ENCODE results near the gene WNT6. TPM values are rescaled to one million over a fixed set of nuclear protein-coding genes. Genes with fewer than 3 reads are reported as not detected.
A peak's percentile ranks its signal among the peaks of the same experiment; 100 is the strongest.

The WNT6 gene
- total and polyA plus RNA-seq, 12 donors, result 0.06 to 2.2 (median 0.67) TPM; not detected in 2

DNA sequence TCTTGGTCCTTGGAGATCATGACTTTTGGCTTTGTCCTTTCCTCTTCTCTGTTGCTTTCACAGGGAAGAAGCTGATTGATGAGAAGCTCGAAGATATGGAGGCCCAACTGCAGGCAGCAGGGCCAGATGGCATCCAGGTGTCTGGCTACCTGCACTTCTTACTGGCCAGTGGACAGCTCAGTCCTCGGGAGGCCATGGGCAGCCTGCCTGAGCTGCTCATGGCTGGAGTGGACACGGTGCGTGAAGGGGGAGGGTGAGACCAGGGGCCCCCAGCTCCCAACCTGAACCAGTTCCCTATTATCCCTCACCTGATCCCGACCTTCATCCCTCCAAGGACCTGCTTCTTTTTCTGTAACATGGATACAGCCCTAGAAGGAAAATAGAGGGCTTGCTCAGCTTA lies 46.7 kb upstream of the WNT6 start:
- peaks cover 0 to 35% of the 10 kb centered on the region in 2 donors for H3K36me3 ChIP-seq (replicated peaks in 1 of 2)
- H3K9me3 ChIP-seq (replicated peaks in 1 of 3), result no peaks in the 10 kb centered on the region
- no peak overlapping the region for H3K4me3 ChIP-seq
- 89 to 95% (median 94%) methylated on average over 1 to 5 of the region's 5 CpGs for WGBS, 4 donors
- H3K27me3 ChIP-seq, result no peaks in the 10 kb centered on the region
- H3K4me1 ChIP-seq (replicated peaks in 1 of 2), result no peaks in the 10 kb centered on the region
- no peak for DNase-seq
- intact Hi-C loops (cut with DNase I), result no loop called here
- TF ChIP-seq, protein P1, sequence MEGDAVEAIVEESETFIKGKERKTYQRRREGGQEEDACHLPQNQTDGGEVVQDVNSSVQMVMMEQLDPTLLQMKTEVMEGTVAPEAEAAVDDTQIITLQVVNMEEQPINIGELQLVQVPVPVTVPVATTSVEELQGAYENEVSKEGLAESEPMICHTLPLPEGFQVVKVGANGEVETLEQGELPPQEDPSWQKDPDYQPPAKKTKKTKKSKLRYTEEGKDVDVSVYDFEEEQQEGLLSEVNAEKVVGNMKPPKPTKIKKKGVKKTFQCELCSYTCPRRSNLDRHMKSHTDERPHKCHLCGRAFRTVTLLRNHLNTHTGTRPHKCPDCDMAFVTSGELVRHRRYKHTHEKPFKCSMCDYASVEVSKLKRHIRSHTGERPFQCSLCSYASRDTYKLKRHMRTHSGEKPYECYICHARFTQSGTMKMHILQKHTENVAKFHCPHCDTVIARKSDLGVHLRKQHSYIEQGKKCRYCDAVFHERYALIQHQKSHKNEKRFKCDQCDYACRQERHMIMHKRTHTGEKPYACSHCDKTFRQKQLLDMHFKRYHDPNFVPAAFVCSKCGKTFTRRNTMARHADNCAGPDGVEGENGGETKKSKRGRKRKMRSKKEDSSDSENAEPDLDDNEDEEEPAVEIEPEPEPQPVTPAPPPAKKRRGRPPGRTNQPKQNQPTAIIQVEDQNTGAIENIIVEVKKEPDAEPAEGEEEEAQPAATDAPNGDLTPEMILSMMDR (IDR thresholded peaks at IDR 0.05), result no peak
- TF ChIP-seq POLR2A (IDR thresholded peaks at IDR 0.05), result no peak
- no peak overlapping the region for H3K27ac ChIP-seq

DNA sequence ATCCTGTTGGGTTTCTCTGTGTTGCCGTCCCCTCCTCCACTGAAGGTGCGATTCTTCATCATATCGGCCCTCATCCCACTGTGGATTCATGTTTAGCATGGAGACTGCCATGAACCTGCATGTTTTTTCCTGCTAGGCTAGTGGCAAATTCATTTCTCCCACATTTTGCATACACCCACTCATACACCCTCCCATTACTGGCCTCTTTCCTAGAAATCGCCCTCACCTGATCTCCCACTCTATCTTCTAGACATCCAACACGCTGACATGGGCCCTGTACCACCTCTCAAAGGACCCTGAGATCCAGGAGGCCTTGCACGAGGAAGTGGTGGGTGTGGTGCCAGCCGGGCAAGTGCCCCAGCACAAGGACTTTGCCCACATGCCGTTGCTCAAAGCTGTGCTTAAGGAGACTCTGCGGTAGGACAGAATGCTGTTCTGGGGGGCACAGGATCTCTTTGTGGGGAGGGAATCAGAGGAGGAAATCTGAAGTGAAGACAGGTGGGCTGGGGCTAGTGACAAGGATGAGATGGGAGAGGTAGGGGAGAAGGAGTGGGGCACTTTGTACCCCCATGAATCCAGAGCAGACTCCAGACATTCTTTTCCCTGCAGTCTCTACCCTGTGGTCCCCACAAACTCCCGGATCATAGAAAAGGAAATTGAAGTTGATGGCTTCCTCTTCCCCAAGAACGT lies 45.7 kb upstream of the WNT6 start:
- 86 to 93% (median 90%) methylated on average over 11 of the region's 11 CpGs for WGBS, 4 donors
- H3K27ac ChIP-seq, result no peak overlapping the region
- TF ChIP-seq, protein P1 (IDR thresholded peaks at IDR 0.05), result no peak
- no peak for TF ChIP-seq POLR2A (IDR thresholded peaks at IDR 0.05)
- H3K4me3 ChIP-seq, result no peak overlapping the region
- no peaks in the 10 kb centered on the region for H3K27me3 ChIP-seq
- no peak for DNase-seq
- intact Hi-C loops (cut with DNase I), result no loop called here
- peaks cover 0 to 41% of the 10 kb centered on the region in 2 donors for H3K36me3 ChIP-seq (replicated peaks in 1 of 2)
- H3K4me1 ChIP-seq (replicated peaks in 1 of 2), result no peaks in the 10 kb centered on the region
- no peaks in the 10 kb centered on the region for H3K9me3 ChIP-seq (replicated peaks in 1 of 3)

DNA sequence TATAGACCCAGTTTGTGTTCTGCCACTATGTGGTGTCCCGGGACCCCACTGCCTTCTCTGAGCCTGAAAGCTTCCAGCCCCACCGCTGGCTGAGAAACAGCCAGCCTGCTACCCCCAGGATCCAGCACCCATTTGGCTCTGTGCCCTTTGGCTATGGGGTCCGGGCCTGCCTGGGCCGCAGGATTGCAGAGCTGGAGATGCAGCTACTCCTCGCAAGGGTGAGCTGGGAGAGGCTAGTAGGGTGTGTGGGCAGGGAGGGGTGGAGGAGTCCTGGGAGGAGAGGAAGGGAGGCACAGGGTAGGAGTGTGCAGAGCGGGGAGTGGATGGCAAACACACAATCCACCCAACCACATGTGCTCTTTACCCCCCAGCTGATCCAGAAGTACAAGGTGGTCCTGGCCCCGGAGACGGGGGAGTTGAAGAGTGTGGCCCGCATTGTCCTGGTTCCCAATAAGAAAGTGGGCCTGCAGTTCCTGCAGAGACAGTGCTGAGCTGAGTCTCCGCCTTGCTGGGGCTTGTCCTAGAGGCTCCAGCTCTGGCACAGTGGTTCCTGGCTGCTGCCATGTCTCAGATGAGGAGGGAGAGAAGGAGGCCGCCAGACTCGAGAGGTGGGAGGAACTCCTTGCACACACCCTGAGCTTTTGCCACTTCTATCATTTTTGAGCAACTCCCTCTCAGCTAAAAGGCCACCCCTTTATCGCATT lies 44.9 kb upstream of the WNT6 start:
- WGBS, 4 donors, result 82 to 91% (median 84%) methylated on average over 6 to 13 of the region's 13 CpGs
- TF ChIP-seq POLR2A (IDR thresholded peaks at IDR 0.05), result no peak
- TF ChIP-seq, protein P1 (IDR thresholded peaks at IDR 0.05), result no peak
- Histone ChIP-seq H3K27me3 (no peaks in the 10 kb centered on the region), H3K36me3 (replicated peaks in 1 of 2) (peaks cover 0 to 47% of the 10 kb centered on the region in 2 donors), H3K27ac (peak overlapping the region in 1 of 5 donors; percentile 48), H3K4me3 (no peak overlapping the region), H3K9me3 (replicated peaks in 1 of 3) (no peaks in the 10 kb centered on the region), H3K4me1 (replicated peaks in 1 of 2) (no peaks in the 10 kb centered on the region)
- intact Hi-C loops (cut with DNase I), result no loop called here
- DNase-seq, result peak in 1 of 7 donors; percentile 21

DNA sequence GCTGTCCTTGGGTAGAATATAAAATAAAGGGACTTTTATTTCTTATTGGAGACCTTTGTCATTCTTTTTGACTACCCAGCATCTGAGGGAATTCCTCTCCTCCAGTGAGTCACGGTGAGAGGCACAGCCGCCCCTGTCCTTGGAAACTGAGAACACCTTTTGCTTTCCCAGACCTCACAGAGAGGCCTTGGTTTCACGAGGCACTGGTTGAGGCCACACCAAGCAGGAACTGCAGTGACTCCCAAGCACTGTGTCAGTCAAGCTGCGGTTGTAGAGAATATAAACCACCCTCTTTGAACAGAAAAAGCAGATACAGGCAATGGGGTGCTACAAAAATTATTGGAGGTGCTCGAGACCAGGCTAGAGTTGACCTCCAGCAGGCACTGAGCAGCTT lies 44.4 kb upstream of the WNT6 start:
- peaks cover 0 to 47% of the 10 kb centered on the region in 2 donors for H3K36me3 ChIP-seq (replicated peaks in 1 of 2)

More for the DNA sequence above, 44.4 kb upstream of the WNT6 start:
- intact Hi-C loops (cut with DNase I), result no loop called here
- TF ChIP-seq POLR2A (IDR thresholded peaks at IDR 0.05), result no peak
- TF ChIP-seq, protein P1 (IDR thresholded peaks at IDR 0.05), result no peak
- no peaks in the 10 kb centered on the region for H3K4me1 ChIP-seq (replicated peaks in 1 of 2)
- H3K27ac ChIP-seq, result peak overlapping the region in 2 of 5 donors; percentile 13 to 48
- DNase-seq, result peak in 6 of 7 donors; percentile 53 to 61 (median 56)
- 46 to 74% (median 57%) methylated on average over 5 of the region's 5 CpGs for WGBS, 4 donors
- H3K4me3 ChIP-seq, result no peak overlapping the region
- no peaks in the 10 kb centered on the region for H3K27me3 ChIP-seq
- no peaks in the 10 kb centered on the region for H3K9me3 ChIP-seq (replicated peaks in 1 of 3)
